ENCODE data around the gene ZNF792.
"Not testable (repeated sequence)": the region's sequence is repeated elsewhere in the genome, so short reads cannot be mapped to it uniquely, and the experiment has no call there.

ZNF792 gene

DNA sequence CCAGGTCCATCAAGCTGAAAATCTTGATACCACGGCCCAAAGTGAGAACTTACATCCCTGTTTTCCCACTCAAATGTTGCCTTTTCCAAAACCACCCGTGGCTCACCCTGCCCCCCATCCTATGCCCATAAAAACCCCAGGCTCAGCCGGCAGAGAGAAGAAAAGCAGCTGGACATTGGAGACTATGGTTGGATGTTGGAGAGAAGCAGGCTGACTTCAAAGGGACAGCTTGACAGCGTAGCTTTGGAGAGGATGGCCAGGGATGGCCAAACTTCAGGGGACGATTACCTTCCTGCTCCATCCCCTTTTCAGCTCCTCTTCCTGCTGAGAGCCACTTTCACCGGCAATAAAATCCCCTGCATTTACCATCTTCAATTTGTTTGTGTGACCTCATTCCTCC is 3.5 kb upstream of the ZNF792 start:
- Mint-ChIP-seq H3K4me3 (no peak overlapping the region), H3K36me3 (ENCODE audit: low read depth) (peaks cover 14% of the 10 kb centered on the region), H3K27me3 (ENCODE audit: low read depth) (peaks cover 4% of the 10 kb centered on the region), H3K4me1 (ENCODE audit: low read depth) (peaks cover 13% of the 10 kb centered on the region), H3K27ac (no peak overlapping the region), H3K9me3 (peaks cover 38% of the 10 kb centered on the region)

DNA sequence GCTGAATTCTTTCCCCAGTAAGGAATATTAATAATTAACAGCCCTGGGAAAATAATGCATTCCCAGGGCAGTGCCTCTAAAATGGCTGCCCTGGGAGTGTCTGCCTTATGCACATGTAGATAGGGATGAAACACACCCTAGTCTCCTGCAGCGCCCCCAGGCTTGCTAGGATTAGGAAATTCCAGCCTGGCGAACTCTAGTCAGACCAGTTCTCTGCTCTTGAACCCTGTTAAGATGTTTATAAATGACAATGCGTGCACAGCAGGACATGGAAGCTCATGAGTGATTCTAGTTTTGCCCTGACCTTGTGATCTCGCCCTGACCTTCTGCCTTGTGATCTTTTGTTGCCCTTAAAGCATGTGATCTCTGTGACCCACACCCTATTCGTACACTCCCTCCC is 1.5 kb upstream of the ZNF792 start:
- H3K9me3 Mint-ChIP-seq: peaks cover 59% of the 10 kb centered on the region
- H3K4me3 Mint-ChIP-seq: peak overlapping the region; percentile 57
- not testable (repeated sequence) for H3K27me3 Mint-ChIP-seq (ENCODE audit: low read depth); H3K27ac Mint-ChIP-seq
- H3K36me3 Mint-ChIP-seq (ENCODE audit: low read depth): peaks cover 33% of the 10 kb centered on the region
- H3K4me1 Mint-ChIP-seq (ENCODE audit: low read depth): peaks cover 22% of the 10 kb centered on the region

DNA sequence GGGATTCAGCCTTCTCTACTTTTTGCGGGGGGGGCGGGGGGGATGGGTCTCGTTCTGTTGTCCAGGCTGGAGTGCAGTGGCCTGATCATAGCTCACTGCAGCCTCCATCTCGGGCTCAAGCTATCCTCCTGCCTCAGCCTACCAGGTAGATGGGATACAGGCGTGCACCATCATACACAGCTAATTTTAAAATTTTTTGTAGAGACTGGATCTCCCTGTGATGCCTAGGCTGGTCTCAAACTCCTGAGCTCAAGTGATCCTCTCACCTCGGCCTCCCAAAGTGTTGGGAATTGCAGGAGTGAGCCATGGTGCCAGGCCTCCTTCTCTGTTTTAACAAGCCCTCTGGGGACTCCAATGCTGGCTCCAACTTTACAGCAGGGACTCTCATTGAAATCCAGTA is 569 bp upstream of the ZNF792 start:
- peaks cover 4% of the 10 kb centered on the region for H3K27me3 Mint-ChIP-seq (ENCODE audit: low read depth)
- no peak overlapping the region for H3K27ac Mint-ChIP-seq
- peak overlapping the region; percentile 54 for H3K4me3 Mint-ChIP-seq
- H3K4me1 Mint-ChIP-seq (ENCODE audit: low read depth): peaks cover 25% of the 10 kb centered on the region
- peaks cover 42% of the 10 kb centered on the region for H3K36me3 Mint-ChIP-seq (ENCODE audit: low read depth)
- H3K9me3 Mint-ChIP-seq: peaks cover 63% of the 10 kb centered on the region

DNA sequence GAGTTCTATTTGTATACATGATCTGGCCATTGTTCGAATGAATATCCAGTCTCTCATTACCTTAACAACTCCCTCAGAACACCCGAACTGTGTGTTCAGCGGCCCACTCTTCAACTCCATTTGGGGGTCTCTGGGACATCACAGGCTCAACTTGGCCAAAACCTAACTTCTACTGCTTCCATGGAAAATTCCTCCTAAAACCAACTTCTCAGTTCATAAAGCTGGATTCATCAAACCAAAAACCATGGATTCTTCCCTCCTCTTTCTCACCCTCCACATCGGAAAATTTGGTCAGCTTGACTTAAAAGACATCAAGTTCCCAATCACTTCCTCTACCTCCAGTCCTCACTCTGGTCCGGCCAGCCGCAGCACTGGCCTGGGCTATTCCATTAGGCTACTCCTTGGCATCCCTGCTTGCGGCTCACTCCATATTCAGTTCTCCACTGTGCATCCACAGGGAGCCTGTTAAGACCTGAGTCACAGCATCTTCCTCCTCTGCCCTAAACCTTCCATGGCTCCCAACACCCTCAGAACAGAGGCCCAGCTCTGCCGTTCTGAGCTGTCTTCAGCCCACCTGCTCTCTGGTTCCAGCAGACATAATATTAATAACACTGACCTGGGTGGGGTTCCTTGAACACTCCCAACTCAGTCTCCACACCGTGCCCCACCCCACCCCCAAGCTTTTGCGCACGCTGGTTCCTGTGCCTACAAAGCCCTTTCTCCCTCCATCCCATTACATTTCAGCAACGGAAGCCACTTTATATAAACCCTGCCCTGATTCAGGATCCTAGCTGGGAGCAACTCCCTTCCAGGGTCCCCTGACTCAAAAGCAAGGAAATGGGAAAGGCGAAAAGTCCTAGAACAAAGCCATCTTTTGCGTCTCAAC is 1.1 kb downstream of the ZNF792 start:
- Mint-ChIP-seq H3K27ac (peak overlapping the region; percentile 84), H3K4me3 (peak overlapping the region; percentile 94), H3K4me1 (ENCODE audit: low read depth) (peaks cover 25% of the 10 kb centered on the region), H3K36me3 (ENCODE audit: low read depth) (peaks cover 57% of the 10 kb centered on the region), H3K27me3 (ENCODE audit: low read depth) (peaks cover 4% of the 10 kb centered on the region), H3K9me3 (peaks cover 68% of the 10 kb centered on the region)

DNA sequence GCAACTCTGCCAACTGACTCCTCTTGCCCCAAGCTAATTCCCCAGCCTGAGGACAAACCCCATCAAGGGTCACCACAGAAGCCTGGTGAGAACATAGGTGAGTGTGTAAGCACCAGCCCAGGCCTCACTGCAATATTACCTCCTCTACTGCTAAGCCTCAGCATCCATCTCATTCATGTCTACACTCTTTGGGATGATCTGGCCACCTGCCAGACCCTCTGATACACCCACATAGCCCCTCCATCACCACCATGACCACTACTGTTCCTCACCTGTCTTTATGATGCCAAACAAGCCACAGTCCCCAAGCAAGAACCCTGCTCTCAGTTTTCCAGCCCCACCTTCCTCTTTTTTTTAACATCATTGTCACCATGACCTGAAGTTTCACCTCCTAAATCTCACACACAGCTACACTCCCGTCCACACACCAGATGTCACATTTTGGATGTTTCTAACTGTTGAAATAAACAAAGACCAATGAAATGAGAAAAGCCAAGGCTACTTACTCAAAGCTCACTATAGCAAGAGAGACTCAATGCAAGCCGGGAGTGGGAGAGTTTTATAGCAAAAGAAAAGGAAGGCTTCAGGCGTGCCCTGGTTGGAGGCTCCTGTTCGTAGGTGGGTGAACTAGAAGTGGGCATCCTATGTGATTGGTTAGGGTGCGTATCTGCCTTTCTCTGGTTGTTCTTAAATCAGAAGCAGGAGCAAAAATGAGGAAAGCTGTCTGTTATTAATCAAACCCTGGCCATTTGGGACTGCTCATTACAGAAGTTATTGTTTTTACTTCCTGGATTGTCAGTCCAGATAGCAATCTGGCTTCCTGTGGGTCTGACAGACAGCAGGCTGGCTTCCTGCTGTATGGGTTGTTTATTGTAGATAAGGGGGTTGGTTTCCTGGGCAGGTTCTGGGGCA is 2.0 kb downstream of the ZNF792 start:
- peaks cover 64% of the 10 kb centered on the region for H3K36me3 Mint-ChIP-seq (ENCODE audit: low read depth)
- H3K9me3 Mint-ChIP-seq: peaks cover 68% of the 10 kb centered on the region
- peak overlapping the region; percentile 84 for H3K27ac Mint-ChIP-seq
- H3K4me3 Mint-ChIP-seq: peak overlapping the region; percentile 94
- H3K4me1 Mint-ChIP-seq (ENCODE audit: low read depth): peaks cover 25% of the 10 kb centered on the region
- peaks cover 4% of the 10 kb centered on the region for H3K27me3 Mint-ChIP-seq (ENCODE audit: low read depth)

DNA sequence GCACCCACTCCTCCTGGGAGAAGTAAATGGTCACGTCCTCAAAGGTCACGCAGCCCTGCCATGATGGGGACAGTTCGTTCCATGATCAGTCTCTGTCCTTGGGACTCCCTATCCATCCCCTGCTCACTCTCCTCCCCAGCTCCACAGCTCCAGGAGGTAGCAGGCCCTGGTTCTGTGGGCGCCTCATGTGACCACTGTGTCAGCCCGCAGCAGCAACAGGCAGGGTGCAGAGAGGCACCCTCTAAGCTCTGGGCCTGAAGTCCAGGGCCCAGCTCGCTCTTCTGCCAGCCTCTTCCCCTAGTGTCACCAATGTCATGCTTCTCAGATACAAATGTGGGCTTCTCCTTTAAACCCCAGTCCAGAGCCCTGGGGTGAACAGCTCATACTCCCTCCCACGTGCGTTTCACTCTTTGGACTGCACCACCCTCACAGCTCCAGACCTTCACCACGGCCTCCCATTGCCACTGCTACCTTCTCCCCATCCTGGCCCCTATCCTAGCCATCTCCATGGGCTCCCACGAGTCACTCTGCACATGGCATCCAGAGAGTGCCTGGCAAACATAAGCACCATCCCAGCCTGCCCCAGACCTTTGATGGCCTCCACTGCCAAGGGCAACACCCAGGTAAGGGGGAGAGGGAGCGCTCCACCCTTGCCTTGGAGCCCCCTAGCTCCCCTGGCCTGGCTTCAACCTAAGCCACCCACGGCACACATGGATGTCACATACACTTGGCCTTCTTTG is 2.9 kb downstream of the ZNF792 start:
- peaks cover 4% of the 10 kb centered on the region for H3K27me3 Mint-ChIP-seq (ENCODE audit: low read depth)
- peaks cover 74% of the 10 kb centered on the region for H3K9me3 Mint-ChIP-seq
- H3K4me3 Mint-ChIP-seq: no peak overlapping the region
- H3K36me3 Mint-ChIP-seq (ENCODE audit: low read depth): peaks cover 73% of the 10 kb centered on the region
- H3K27ac Mint-ChIP-seq: peak overlapping the region; percentile 27
- peaks cover 25% of the 10 kb centered on the region for H3K4me1 Mint-ChIP-seq (ENCODE audit: low read depth)

DNA sequence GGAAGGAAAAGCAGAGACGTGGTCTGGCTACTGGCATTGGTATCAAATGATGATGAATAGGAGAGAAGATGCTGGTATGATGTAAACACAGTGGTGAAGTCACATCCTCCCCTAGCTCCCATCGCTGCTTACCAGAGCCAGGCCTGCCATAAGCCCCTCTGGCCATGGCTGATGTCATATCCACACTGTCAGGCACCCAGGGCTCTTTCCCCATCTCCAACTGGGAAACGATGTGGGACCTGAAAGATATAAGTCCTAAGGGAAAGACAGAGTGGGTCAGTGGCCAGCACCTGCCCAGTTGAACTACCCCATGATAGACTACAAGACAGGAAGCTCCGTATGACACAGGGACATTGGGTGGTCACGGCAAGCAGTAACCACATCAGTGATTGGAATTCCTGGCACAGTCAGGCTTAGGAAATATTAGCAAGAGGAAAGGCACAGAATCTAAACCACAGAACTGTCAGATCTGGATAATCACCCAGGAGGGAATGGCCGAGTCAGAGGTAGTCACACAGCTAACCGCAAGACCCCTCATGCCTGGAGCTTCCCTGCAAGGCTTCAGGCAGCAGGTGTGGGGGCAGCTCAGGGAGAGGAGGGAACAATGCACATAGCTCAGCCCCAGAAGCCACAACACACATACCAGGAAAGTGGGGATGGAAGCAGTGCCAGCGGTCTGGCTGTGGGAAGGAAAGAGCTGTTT is 3.8 kb downstream of the ZNF792 start:
- Mint-ChIP-seq H3K4me3 (peak overlapping the region; percentile 30), H3K27ac (no peak overlapping the region), H3K4me1 (ENCODE audit: low read depth) (peaks cover 23% of the 10 kb centered on the region), H3K27me3 (ENCODE audit: low read depth) (no peaks in the 10 kb centered on the region), H3K36me3 (ENCODE audit: low read depth) (peaks cover 76% of the 10 kb centered on the region), H3K9me3 (peaks cover 76% of the 10 kb centered on the region)

DNA sequence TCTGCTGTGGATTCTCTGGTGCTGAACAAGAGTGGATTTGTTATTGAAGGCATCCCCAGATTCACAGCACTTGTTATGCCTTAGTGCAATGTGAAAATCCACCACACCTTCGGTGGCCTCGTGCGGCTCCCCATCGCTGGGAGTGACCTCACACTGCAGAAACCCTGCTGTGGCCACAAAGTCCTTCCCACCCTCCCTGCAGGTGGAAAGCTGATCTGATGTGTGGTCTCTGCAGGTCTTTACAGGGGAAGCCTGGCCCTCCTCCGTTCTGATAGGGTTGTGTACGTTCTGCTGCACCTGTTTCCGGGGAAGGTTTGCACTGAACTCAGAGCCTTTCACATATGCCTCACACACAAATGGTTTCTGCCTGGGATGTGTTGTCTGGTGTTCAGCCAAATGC is 5.0 kb downstream of the ZNF792 start:
- Mint-ChIP-seq H3K4me1 (ENCODE audit: low read depth) (peaks cover 20% of the 10 kb centered on the region), H3K9me3 (peaks cover 82% of the 10 kb centered on the region), H3K36me3 (ENCODE audit: low read depth) (peaks cover 82% of the 10 kb centered on the region), H3K27ac (no peak overlapping the region), H3K4me3 (no peak overlapping the region), H3K27me3 (ENCODE audit: low read depth) (no peaks in the 10 kb centered on the region)

DNA sequence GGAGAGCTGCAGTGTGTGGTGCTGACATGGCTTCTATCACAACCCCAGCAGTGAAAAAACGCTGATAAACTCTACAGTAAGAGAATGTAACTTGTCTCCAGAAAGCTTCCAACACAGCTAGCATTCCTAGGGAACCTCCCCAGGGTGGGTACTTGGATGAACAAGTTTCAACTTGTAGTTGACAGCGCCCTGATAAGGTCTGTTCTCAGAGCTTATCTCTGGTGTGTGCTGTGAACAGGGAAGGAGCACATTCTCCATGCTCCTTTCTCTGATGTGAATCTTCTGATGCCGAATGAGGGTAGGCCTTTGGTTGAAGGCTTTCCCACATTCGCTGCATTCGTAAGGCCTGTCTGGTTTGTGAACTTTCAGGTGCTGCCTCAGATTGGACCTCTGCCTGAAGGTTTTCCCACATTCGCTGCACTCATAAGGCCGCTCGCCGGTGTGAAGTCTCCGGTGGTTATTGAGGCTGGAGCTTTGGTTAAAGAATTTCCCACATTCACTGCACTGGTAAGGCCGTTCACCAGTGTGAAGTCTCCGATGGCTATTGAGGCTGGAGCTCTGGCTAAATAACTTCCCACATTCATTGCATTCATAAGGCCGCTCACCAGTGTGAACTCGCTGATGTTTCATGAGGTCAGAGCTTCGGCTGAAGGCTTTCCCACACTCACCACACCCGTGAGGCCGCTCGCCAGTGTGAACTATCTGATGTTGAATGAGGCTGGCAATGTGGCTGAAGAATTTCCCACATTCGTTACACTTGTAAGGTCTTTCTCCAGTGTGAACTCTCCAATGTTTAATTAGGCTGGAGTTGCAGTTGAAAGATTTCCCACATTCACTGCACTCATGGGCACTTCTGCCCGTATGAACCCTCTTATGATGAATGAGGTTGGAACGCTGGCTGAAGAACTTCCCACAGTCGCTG is 5.9 kb downstream of the ZNF792 start:
- Mint-ChIP-seq H3K4me1 (ENCODE audit: low read depth) (peaks cover 18% of the 10 kb centered on the region), H3K4me3 (no peak overlapping the region), H3K27me3 (ENCODE audit: low read depth) (no peaks in the 10 kb centered on the region), H3K9me3 (peaks cover 88% of the 10 kb centered on the region), H3K27ac (no peak overlapping the region), H3K36me3 (ENCODE audit: low read depth) (peaks cover 86% of the 10 kb centered on the region)

DNA sequence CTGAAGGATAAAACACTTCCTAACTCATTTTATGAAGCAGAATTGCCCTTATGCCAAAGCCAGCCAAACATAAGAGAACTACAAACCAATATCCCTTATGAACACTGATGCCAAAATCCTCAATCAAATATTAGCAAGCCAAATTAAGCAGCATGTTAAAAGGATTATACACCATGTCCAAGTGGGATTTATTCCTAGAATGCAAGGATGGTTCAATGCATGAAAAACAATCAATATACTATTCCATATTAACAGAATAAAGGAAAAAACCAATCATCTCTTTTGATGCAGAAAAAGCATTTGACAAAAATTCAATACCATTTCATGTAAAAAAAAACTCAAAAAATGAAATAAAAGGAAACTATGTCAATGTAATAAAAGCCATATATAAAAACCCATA is 10.9 kb downstream of the ZNF792 start:
- no peaks in the 10 kb centered on the region for H3K27me3 Mint-ChIP-seq (ENCODE audit: low read depth)
- H3K36me3 Mint-ChIP-seq (ENCODE audit: low read depth): peaks cover 69% of the 10 kb centered on the region
- peaks cover 78% of the 10 kb centered on the region for H3K9me3 Mint-ChIP-seq
- H3K27ac Mint-ChIP-seq: no peak overlapping the region
- H3K4me1 Mint-ChIP-seq (ENCODE audit: low read depth): no peaks in the 10 kb centered on the region
- no peak overlapping the region for H3K4me3 Mint-ChIP-seq

DNA sequence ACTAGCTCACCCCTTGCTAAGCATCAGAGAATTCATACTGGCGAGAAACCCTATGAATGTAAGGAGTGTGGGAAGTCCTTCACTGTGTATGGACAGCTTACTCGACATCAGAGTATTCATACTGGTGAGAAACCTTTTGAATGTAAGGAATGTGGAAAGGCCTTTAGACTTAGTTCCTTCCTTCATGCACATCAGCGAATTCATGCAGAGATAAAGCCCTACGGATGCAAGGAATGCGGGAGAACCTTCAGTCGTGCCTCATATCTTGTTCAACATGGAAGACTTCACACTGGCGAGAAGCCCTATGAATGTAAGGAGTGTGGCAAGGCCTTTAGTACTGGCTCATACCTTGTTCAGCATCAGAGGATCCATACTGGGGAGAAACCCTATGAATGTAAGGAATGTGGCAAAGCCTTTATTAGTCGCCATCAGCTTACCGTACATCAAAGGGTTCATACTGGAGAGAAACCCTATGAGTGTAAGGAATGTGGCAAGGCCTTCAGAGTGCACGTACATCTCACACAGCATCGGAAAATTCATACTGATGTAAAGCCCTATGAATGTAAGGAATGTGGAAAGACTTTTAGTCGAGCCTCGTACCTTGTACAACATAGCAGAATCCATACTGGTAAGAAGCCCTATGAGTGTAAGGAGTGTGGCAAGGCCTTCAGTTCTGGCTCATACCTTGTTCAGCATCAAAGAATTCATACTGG is 20.0 kb downstream of the ZNF792 start:
- Mint-ChIP-seq H3K27me3 (ENCODE audit: low read depth) (no peaks in the 10 kb centered on the region), H3K4me3 (no peak overlapping the region), H3K27ac (no peak overlapping the region), H3K36me3 (ENCODE audit: low read depth) (peaks cover 50% of the 10 kb centered on the region), H3K4me1 (ENCODE audit: low read depth) (no peaks in the 10 kb centered on the region), H3K9me3 (peaks cover 62% of the 10 kb centered on the region)

DNA sequence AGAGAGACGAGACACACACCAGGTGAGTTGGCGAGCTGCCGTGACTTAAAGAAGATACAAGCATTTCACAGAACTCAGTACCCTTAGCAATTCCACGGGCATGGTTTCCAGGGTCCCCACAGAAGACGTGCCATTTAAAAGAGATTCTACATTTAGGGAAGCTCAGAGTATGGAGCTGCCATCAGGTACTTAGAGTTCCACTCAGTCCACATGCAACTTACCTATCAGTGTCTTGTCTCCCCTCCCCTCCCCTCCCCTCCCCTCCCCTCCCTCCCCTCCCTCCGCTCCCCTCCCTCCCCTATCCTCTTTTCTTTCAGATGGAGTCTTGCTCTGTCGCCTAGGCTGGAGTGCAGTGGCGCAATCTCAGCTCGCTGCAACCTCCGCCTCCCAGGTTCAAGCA is 25.1 kb downstream of the ZNF792 start:
- Mint-ChIP-seq H3K27ac (no peak overlapping the region), H3K9me3 (peaks cover 47% of the 10 kb centered on the region), H3K4me3 (no peak overlapping the region), H3K27me3 (ENCODE audit: low read depth) (no peaks in the 10 kb centered on the region), H3K36me3 (ENCODE audit: low read depth) (peaks cover 52% of the 10 kb centered on the region), H3K4me1 (ENCODE audit: low read depth) (no peaks in the 10 kb centered on the region)
